ENCODE measurements around the gene ARAP1. TPM values are rescaled to one million over a fixed set of nuclear protein-coding genes. Genes with fewer than 3 reads are reported as not detected.

ARAP1 gene
- polyA plus RNA-seq, 3 donors: 48.7 to 487 (median 79.0) TPM

DNA sequence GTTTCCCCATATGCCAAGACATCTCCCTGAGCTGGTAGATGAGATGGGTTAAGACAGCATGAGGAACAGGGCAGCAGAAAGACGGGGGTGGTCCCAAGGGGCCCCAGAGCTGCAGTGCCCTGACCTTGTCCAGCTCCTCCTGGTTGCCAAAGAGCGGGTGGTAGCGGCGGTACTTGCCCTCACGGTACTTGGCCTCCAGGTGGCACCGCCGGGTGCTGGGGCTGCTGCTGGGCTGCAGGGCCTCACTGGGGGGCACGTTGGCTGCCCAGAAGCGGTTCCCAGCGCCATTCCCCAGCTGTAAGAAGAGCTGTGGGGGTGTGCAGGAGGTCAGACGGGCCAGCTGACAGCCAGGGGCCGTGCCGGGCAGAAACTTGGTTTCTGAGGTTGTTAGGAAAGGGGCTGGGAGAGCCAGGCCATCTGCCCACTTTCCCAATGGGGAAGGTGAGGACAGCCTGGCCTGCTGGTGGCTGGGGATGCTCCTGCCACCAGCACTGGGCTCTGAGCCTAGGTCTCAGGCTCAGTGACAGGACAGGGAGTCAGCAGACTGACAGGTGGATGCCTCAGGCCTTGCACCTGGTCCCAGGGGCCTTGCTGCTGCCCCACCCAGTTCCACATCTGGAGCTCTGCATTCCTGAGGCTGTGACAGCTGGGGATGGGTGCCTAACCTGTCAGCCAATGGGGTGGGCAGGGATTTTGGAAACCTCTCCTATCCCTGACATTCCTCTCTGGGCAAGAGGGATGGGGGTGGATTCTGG is 48.0 kb downstream of the ARAP1 start:
- H3K9ac ChIP-seq (ENCODE audit: insufficient read depth, low read length, poor library complexity, severe bottlenecking): no peak overlapping the region
- no peak overlapping the region for H3K4me2 ChIP-seq (replicated peaks; ENCODE audit: extremely low read depth, low read length, poor library complexity, severe bottlenecking)
- TF ChIP-seq CTCF (IDR thresholded peaks at IDR 0.05): peak; percentile 20
- H3K79me2 ChIP-seq (ENCODE audit: insufficient read depth, low read length): peaks cover 83% of the 10 kb centered on the region
- no peaks in the 10 kb centered on the region for H3K27me3 ChIP-seq (ENCODE audit: control insufficient read depth in 2 of 2, insufficient read depth in 2 of 2, low read length in 2 of 2)
- no peaks in the 10 kb centered on the region for H3K9me3 ChIP-seq (replicated peaks in 1 of 2; ENCODE audit: control insufficient read depth in 1 of 2, insufficient read depth in 1 of 2, low read length in 2 of 2)
- Mint-ChIP-seq H3K36me3 (peaks cover 93 to 100% of the 10 kb centered on the region in 2 donors), H3K4me1 (peaks cover 4% of the 10 kb centered on the region), H3K4me3 (no peak overlapping the region), H3K27ac (peak overlapping the region in 3 of 7 donors; percentile 2 to 57 (median 35)), H3K9me3 (peaks cover 0 to under 1% (median 0%) of the 10 kb centered on the region in 7 donors), H3K27me3 (ENCODE audit: low read depth in 3 of 3) (peaks cover 0 to 2% (median 2%) of the 10 kb centered on the region in 3 donors)
- no peak for DNase-seq
- peak overlapping the region in 1 of 2 donors; percentile 24 for H3K27ac ChIP-seq (ENCODE audit: low read depth in 1 of 2, low read length in 2 of 2)
- peaks cover 100% of the 10 kb centered on the region in 2 donors for H3K36me3 ChIP-seq (replicated peaks in 1 of 2; ENCODE audit: control insufficient read depth in 1 of 2, insufficient read depth in 2 of 2, low read length in 2 of 2)
- H4K20me1 ChIP-seq (ENCODE audit: insufficient read depth, low read length): peaks cover 100% of the 10 kb centered on the region
- intact Hi-C loops (cut with micrococcal nuclease): no loop called here
- WGBS (ENCODE audit: insufficient coverage): 85% methylated on average over 10 of the region's 13 CpGs
- H2AFZ ChIP-seq (ENCODE audit: insufficient read depth, low read depth, low read length, poor library complexity, severe bottlenecking): no peak overlapping the region
- no peaks in the 10 kb centered on the region for H3K4me1 ChIP-seq (ENCODE audit: control insufficient read depth in 1 of 2, insufficient read depth in 2 of 2, low read length in 2 of 2)
- no peak overlapping the region for H3K4me3 ChIP-seq (replicated peaks in 1 of 3; ENCODE audit: low read depth in 2 of 3, low read length in 3 of 3)

DNA sequence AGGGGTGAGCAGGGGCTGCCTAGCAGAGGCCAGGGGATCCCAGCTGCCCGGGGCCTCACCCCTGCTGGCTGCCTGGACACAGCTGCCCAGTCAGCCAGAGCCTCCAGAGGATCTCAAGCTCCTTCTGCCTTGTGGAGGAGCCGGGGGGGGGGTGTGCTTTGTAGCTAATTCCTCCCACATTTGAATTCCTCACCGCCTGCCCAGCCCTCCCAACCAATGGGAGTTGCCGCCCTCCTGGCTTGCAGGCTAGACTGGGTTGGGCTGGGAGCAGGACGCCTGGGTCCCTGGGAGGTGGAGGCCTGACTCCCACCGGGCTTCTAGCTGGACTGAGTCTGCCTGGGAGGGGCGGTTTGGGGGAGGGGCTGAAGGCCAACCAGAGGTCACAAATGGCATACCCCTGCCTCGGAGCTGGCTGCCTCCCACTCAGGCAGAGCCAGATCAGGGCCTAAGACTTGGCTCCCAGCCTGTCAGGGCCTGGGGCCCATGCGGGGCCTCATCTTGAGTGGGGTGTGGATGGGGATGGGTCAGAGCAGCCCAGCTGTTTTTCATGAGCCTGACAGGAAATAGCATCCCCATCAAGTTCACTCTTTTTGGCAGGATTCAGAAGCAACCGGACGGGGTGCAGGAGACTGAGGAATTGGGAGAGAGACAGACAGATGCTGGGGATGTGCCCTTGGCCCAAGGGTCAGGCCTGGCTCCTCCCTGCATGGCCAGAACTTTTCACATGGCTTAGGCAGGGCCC is 48.8 kb downstream of the ARAP1 start:
- Mint-ChIP-seq H3K4me3 (no peak overlapping the region), H3K9me3 (peaks cover 0 to 2% (median 0%) of the 10 kb centered on the region in 7 donors), H3K36me3 (peaks cover 93 to 100% of the 10 kb centered on the region in 2 donors), H3K27ac (peak overlapping the region in 2 of 7 donors; percentile 57 to 59), H3K4me1 (peaks cover 4% of the 10 kb centered on the region), H3K27me3 (ENCODE audit: low read depth in 3 of 3) (peaks cover 0 to 2% (median 2%) of the 10 kb centered on the region in 3 donors)
- no peaks in the 10 kb centered on the region for H3K27me3 ChIP-seq (ENCODE audit: control insufficient read depth in 2 of 2, insufficient read depth in 2 of 2, low read length in 2 of 2)
- peaks cover 81% of the 10 kb centered on the region for H3K79me2 ChIP-seq (ENCODE audit: insufficient read depth, low read length)
- no peaks in the 10 kb centered on the region for H3K9me3 ChIP-seq (replicated peaks in 1 of 2; ENCODE audit: control insufficient read depth in 1 of 2, insufficient read depth in 1 of 2, low read length in 2 of 2)
- peaks cover 100% of the 10 kb centered on the region for H4K20me1 ChIP-seq (ENCODE audit: insufficient read depth, low read length)
- no peak overlapping the region for H3K4me3 ChIP-seq (replicated peaks in 1 of 3; ENCODE audit: low read depth in 2 of 3, low read length in 3 of 3)
- peaks cover 100% of the 10 kb centered on the region in 2 donors for H3K36me3 ChIP-seq (replicated peaks in 1 of 2; ENCODE audit: control insufficient read depth in 1 of 2, insufficient read depth in 2 of 2, low read length in 2 of 2)
- H2AFZ ChIP-seq (ENCODE audit: insufficient read depth, low read depth, low read length, poor library complexity, severe bottlenecking): no peak overlapping the region
- H3K4me1 ChIP-seq (ENCODE audit: control insufficient read depth in 1 of 2, insufficient read depth in 2 of 2, low read length in 2 of 2): no peaks in the 10 kb centered on the region
- intact Hi-C loops (cut with micrococcal nuclease): no loop called here
- 97% methylated on average over 6 of the region's 11 CpGs for WGBS (ENCODE audit: insufficient coverage)
- H3K27ac ChIP-seq (ENCODE audit: low read depth in 1 of 2, low read length in 2 of 2): peak overlapping the region in 1 of 2 donors; percentile 32
- H3K4me2 ChIP-seq (replicated peaks; ENCODE audit: extremely low read depth, low read length, poor library complexity, severe bottlenecking): no peak overlapping the region
- TF ChIP-seq CTCF (IDR thresholded peaks at IDR 0.05): no peak
- DNase-seq: no peak
- H3K9ac ChIP-seq (ENCODE audit: insufficient read depth, low read length, poor library complexity, severe bottlenecking): no peak overlapping the region
